ENCODE results near the gene ALDH1L1. TPM values are rescaled to one million over a fixed set of nuclear protein-coding genes. Genes with fewer than 3 reads are reported as not detected.

ALDH1L1 gene
- total RNA-seq, 1 donor from 2014 or later: 1.0 TPM

DNA sequence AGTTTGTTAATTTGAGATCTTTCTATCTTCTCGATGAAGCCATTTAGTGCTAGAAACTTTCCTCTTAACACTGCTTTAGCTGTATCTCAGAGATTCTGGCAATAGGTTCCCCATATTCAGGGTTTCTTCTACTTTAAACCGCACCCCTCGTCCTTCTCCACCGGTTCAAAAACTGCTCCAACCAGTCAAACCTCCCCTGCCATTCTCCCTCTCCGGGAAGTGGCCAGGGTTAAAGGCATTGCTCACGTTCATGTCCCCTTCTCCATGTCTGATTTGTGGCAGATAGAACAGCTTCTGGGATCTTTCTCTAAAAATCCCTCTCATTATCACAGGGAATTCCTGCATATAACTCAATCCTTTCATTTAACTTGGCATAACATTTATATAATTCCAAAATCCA is 14.4 kb downstream of the ALDH1L1 start:
- TF ChIP-seq, protein P1, sequence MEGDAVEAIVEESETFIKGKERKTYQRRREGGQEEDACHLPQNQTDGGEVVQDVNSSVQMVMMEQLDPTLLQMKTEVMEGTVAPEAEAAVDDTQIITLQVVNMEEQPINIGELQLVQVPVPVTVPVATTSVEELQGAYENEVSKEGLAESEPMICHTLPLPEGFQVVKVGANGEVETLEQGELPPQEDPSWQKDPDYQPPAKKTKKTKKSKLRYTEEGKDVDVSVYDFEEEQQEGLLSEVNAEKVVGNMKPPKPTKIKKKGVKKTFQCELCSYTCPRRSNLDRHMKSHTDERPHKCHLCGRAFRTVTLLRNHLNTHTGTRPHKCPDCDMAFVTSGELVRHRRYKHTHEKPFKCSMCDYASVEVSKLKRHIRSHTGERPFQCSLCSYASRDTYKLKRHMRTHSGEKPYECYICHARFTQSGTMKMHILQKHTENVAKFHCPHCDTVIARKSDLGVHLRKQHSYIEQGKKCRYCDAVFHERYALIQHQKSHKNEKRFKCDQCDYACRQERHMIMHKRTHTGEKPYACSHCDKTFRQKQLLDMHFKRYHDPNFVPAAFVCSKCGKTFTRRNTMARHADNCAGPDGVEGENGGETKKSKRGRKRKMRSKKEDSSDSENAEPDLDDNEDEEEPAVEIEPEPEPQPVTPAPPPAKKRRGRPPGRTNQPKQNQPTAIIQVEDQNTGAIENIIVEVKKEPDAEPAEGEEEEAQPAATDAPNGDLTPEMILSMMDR (IDR thresholded peaks at IDR 0.05; ENCODE audit: unreplicated experiment): no peak
- Mint-ChIP-seq H3K27ac (no peak overlapping the region), H3K36me3 (peaks cover 4% of the 10 kb centered on the region), H3K4me1 (peaks cover 15% of the 10 kb centered on the region), H3K9me3 (peaks cover 16% of the 10 kb centered on the region), H3K4me3 (no peak overlapping the region), H3K27me3 (ENCODE audit: low read depth) (peaks cover 13% of the 10 kb centered on the region)
- DNase-seq (ENCODE audit: low spot score in 2 of 2, unreplicated experiment in 2 of 2): no peak

DNA sequence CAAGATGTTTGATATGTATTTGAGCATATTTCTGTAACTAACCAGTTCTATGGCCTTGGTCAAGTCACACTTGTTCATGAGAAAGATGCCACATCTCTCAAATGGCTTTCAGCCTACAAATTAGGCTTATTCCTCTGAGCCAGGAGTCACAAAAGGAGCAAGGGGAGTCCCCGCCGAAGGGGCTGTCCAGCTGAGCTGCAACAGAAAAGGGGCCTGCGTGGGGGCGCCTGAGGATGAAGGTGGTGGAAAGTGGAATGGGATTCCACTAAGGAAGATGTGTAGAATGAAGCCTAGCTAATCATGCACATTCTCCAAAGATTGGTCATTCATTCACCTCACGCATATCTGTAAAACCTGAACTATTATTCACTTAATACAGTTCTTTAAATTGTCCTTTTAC is 19.1 kb downstream of the ALDH1L1 start:
- Mint-ChIP-seq H3K9me3 (peaks cover 16% of the 10 kb centered on the region), H3K27ac (no peak overlapping the region), H3K4me1 (peaks cover 7% of the 10 kb centered on the region), H3K4me3 (no peak overlapping the region), H3K36me3 (peaks cover 4% of the 10 kb centered on the region), H3K27me3 (ENCODE audit: low read depth) (peaks cover 13% of the 10 kb centered on the region)
- DNase-seq (ENCODE audit: low spot score in 2 of 2, unreplicated experiment in 2 of 2): no peak
- TF ChIP-seq, protein P1 (IDR thresholded peaks at IDR 0.05; ENCODE audit: unreplicated experiment): no peak

DNA sequence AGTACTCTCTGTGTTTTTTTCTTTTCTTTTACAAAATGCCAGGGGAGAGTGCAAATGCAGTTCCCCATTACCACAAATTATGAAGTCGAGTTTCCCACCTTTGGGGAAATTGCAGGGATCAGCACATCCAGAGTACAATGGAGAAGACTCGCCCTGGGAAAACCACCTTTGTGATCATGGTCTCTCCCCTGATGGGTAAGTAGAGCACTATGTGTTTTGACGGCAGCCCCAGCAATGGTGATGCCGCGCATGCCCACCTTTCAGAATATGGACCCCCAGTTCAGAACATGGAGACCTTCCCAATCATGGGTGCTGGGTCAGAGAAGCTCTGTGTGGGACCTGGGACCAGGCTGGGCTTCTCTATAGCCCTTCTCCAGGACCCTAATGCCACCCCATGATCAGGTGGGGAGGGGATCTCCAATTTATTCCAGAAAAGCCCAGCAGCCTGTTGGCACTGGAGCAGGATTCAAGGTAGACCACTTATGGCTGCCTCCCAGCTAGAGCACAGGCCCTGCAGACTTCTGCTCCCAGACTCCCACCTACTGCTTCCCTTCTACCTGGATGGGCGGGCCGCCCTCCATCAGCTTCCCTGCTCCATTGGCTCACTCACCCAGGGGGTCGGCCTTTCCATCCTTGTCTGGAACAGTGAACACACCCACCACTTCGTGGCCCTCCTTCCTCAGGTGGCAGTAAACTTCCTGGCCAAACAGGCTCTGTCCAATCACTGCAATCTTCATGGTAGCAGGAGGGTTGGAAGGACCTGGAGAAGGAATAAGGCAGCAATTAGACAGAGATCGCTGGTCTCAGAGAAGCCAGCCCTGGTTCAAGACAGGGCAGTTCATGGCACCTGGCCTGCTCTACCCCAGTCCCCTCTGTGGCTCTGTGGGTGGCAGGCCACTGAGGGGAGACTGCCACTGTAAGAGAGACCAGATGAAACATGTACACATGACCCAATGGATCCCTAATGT is 19.9 kb downstream of the ALDH1L1 start:
- H3K4me3 Mint-ChIP-seq: no peak overlapping the region
- TF ChIP-seq, protein P1 (IDR thresholded peaks at IDR 0.05; ENCODE audit: unreplicated experiment): no peak
- no peak overlapping the region for H3K27ac Mint-ChIP-seq
- H3K27me3 Mint-ChIP-seq (ENCODE audit: low read depth): peaks cover 13% of the 10 kb centered on the region
- peaks cover 9% of the 10 kb centered on the region for H3K9me3 Mint-ChIP-seq
- peaks cover 7% of the 10 kb centered on the region for H3K4me1 Mint-ChIP-seq
- peaks cover 2% of the 10 kb centered on the region for H3K36me3 Mint-ChIP-seq
- no peak for DNase-seq (ENCODE audit: low spot score in 2 of 2, unreplicated experiment in 2 of 2)

DNA sequence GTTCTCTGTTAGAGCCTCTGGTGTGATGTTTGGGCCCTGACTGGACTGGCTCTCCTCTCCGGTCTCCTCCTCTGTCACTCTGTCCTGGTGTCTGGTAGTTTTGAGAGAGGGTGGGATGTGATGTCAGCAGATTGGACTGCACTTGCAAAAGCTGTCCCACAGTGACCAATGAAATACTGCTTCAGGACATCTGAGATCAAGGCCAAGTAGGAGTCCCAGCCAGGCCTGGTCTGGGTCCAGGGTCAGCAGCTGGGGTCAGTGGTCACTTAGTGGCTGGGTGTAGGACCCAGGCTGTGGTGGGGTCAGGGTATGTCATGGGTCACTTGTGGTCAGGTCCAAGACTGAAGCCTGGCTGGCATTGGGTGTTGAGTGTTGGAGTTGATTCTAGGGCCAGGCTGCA is 20.9 kb downstream of the ALDH1L1 start:
- TF ChIP-seq, protein P1 (IDR thresholded peaks at IDR 0.05; ENCODE audit: unreplicated experiment): no peak
- no peak overlapping the region for H3K27ac Mint-ChIP-seq
- no peaks in the 10 kb centered on the region for H3K36me3 Mint-ChIP-seq
- no peak overlapping the region for H3K4me3 Mint-ChIP-seq
- peaks cover 7% of the 10 kb centered on the region for H3K4me1 Mint-ChIP-seq
- peaks cover 13% of the 10 kb centered on the region for H3K27me3 Mint-ChIP-seq (ENCODE audit: low read depth)
- no peak for DNase-seq (ENCODE audit: low spot score in 2 of 2, unreplicated experiment in 2 of 2)
- H3K9me3 Mint-ChIP-seq: no peaks in the 10 kb centered on the region

DNA sequence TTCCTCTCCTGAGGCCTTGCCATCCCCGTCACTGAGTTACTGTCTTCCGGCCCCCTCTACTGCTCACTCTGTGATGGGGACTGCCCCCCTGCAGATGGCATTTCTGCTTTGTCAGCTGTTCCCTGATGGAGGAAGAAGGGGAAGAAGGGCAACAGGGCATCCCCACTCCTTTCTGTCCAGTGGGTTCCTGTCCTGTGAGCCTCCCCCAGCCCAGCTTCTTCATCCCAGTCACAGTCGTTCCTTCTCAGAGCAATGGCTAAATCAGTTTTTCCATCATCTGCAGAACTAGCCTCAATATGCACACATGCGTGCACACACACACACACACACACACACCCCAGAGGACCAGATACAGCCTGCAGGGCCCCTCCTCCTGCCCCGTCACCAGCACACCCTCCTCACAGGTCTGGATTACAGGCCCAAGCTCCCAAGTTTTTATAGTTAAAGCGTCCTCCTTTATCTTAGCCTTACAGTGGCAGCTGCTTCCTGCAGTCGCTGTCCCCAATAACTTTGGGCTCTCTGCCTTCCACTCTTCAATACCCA is 21.4 kb downstream of the ALDH1L1 start:
- TF ChIP-seq, protein P1 (IDR thresholded peaks at IDR 0.05; ENCODE audit: unreplicated experiment): no peak
- peaks cover 13% of the 10 kb centered on the region for H3K27me3 Mint-ChIP-seq (ENCODE audit: low read depth)
- H3K4me1 Mint-ChIP-seq: peaks cover 7% of the 10 kb centered on the region
- no peak for DNase-seq (ENCODE audit: low spot score in 2 of 2, unreplicated experiment in 2 of 2)
- H3K4me3 Mint-ChIP-seq: no peak overlapping the region
- no peak overlapping the region for H3K27ac Mint-ChIP-seq
- no peaks in the 10 kb centered on the region for H3K9me3 Mint-ChIP-seq
- H3K36me3 Mint-ChIP-seq: no peaks in the 10 kb centered on the region
